Stimulated activated effector memory CD8-positive, alpha-beta T cell treated with anti-CD3 and anti-CD28 coated beads, Interleukin-12 subunit alpha, Interleukin-12 subunit beta, amount 100 ng/mL, for 72 hours (primary cell): ENCODE measurements around the gene RAB31.
"Not testable (repeated sequence)": the region's sequence is repeated elsewhere in the genome, so short reads cannot be mapped to it uniquely, and the experiment has no call there.

Source experiments
- ATAC-seq: fragments of 150-1000 bp; cut with Tn5 transposase; 2 replicates; pipeline ENCODE4 v1.10.0; 2021
- DNase-seq, 2 donors: peaks; one replicate each; pipeline ENCODE4 v3.0.0; 2021 to 2022; ENCODE audit warnings: low spot score in 2 of 2
- H3K27ac Mint-ChIP-seq: one replicate; pipeline ENCODE4 v1.8.0; 2022; ENCODE audit warnings: mild to moderate bottlenecking, mixed read lengths
- H3K36me3 Mint-ChIP-seq: one replicate; pipeline ENCODE4 v1.8.0; 2022; ENCODE audit warnings: mild to moderate bottlenecking, mixed read lengths
- H3K4me1 Mint-ChIP-seq: one replicate; pipeline ENCODE4 v1.8.0; 2022; ENCODE audit warnings: mixed read lengths
- H3K4me3 Mint-ChIP-seq: one replicate; pipeline ENCODE4 v1.8.0; 2022; ENCODE audit warnings: mild to moderate bottlenecking, mixed read lengths
- H3K9me3 Mint-ChIP-seq: one replicate; pipeline ENCODE4 v1.8.0; 2022; ENCODE audit warnings: mixed read lengths

The RAB31 gene

DNA sequence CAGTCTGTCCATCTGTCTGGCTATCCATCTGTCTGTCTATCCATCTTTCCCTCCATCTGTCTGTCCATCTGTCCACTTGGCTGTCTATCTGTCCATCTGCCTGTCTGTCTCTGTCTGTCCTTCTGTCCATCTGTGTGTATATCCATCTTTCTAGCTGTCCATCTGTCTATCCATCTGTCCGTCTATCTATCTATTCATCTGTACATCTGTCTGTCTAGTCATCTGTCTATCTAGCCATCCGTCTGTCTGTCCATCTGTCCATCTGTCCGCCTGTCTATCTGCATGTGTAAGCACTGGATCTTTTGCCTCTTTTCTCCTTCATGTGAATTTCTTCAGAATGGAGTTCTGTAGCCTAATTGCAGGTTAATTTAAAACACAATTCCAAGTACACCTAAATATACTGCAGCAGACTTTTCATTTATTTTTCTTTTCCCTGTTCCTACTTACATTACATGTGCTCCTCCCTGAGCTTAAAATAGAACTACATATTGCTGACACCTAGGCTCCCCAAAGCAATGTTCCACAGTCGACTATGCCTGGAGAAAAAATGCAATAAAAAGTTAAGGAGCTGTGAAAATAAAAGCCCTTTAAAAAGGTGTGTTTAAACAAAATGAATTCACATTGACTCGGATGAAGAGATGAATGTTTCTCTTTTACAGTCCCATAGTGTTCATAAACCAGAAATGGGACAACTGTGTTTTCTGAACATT, 140.2 kb downstream of the RAB31 start:
- Mint-ChIP-seq H3K36me3 (no peaks in the 10 kb centered on the region), H3K9me3 (no peaks in the 10 kb centered on the region), H3K27ac (no peak overlapping the region), H3K4me1 (no peaks in the 10 kb centered on the region), H3K4me3 (no peak overlapping the region)
- no peak for DNase-seq
- ATAC-seq = no peak

GRCh38 chr18:9849407-9850283, 141.5 kb downstream of the RAB31 start:
- H3K9me3 Mint-ChIP-seq = no peaks in the 10 kb centered on the region
- H3K27ac Mint-ChIP-seq = no peak overlapping the region
- no peaks in the 10 kb centered on the region for H3K36me3 Mint-ChIP-seq
- no peak overlapping the region for H3K4me3 Mint-ChIP-seq
- DNase-seq (no peak), ATAC-seq (no peak)
- no peaks in the 10 kb centered on the region for H3K4me1 Mint-ChIP-seq

- Mint-ChIP-seq H3K36me3 (no peaks in the 10 kb centered on the region), H3K9me3 (no peaks in the 10 kb centered on the region), H3K4me3 (no peak overlapping the region), H3K27ac (no peak overlapping the region), H3K4me1 (no peaks in the 10 kb centered on the region)
- DNase-seq = no peak
- ATAC-seq = no peak
Observed at GRCh38 chr18:9850309-9850708, 142.2 kb downstream of the RAB31 start.

- DNase-seq (no peak), ATAC-seq (no peak)
- Mint-ChIP-seq H3K4me1 (no peaks in the 10 kb centered on the region), H3K9me3 (no peaks in the 10 kb centered on the region), H3K4me3 (no peak overlapping the region), H3K27ac (no peak overlapping the region), H3K36me3 (no peaks in the 10 kb centered on the region)
Observed at GRCh38 chr18:9851511-9851910, 143.4 kb downstream of the RAB31 start.

- no peak overlapping the region for H3K4me3 Mint-ChIP-seq
- no peaks in the 10 kb centered on the region for H3K4me1 Mint-ChIP-seq
- DNase-seq (no peak), ATAC-seq (no peak)
- H3K27ac Mint-ChIP-seq = no peak overlapping the region
- no peaks in the 10 kb centered on the region for H3K36me3 Mint-ChIP-seq
- H3K9me3 Mint-ChIP-seq = no peaks in the 10 kb centered on the region
Observed at GRCh38 chr18:9852266-9853081, 144.4 kb downstream of the RAB31 start.

GRCh38 chr18:9854801-9855676, 146.9 kb downstream of the RAB31 start:
- DNase-seq (no peak), ATAC-seq (no peak)
- H3K9me3 Mint-ChIP-seq = no peaks in the 10 kb centered on the region
- H3K27ac Mint-ChIP-seq = no peak overlapping the region
- no peak overlapping the region for H3K4me3 Mint-ChIP-seq
- H3K4me1 Mint-ChIP-seq = no peaks in the 10 kb centered on the region
- no peaks in the 10 kb centered on the region for H3K36me3 Mint-ChIP-seq

DNA sequence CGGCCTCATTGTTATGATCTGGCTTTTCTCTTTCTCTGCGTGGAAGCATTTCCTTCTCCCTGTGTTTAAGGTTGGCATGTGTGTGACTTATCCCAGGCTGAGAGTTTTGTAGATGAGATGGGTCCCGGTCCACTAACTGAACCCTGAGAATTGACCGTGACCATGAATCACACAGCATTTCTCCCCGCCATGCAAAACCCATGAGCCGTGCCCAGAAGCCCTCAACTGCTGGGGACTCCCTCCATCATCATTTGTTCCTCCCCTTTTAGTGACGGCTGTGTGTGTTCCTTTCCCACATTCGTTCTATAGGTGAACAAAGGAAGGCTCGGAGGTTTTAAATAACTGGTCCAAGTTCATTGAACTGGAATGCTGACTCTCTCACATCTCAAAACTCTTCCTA, 147.6 kb downstream of the RAB31 start:
- H3K9me3 Mint-ChIP-seq = no peaks in the 10 kb centered on the region

GRCh38 chr18:9856092-9856491, 148.0 kb downstream of the RAB31 start:
- no peak overlapping the region for H3K4me3 Mint-ChIP-seq
- H3K9me3 Mint-ChIP-seq = no peaks in the 10 kb centered on the region
- H3K36me3 Mint-ChIP-seq = no peaks in the 10 kb centered on the region
- ATAC-seq (no peak), DNase-seq (no peak)
- no peak overlapping the region for H3K27ac Mint-ChIP-seq
- no peaks in the 10 kb centered on the region for H3K4me1 Mint-ChIP-seq

More for the DNA sequence above, 147.6 kb downstream of the RAB31 start:
- ATAC-seq = no peak
- Mint-ChIP-seq H3K4me1 (no peaks in the 10 kb centered on the region), H3K36me3 (no peaks in the 10 kb centered on the region), H3K27ac (no peak overlapping the region), H3K4me3 (no peak overlapping the region)
- no peak for DNase-seq

DNA sequence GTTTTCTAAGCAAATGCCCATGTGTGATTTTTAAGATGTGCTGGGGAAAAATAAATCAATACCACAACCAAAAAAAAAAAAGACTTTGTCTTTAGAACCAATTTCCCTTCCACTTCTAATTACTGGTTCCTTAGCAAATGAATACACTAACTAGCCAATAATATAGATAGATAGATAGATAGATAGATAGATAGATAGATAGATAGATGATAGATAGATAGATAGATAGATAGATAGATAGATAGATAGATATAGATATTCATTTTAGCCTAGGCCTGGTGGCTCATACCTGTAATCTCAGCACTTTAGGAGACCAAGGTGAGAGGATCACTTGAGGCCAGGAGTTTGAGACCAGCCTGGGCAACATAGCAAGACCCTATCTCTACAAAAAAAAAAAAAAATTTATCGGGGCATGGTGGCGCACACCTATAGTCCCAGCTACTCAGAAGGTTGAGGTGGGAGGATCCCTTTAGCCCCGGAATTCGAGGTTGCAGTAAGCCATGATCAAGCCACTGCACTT, 149.4 kb downstream of the RAB31 start:
- DNase-seq, H3K27ac Mint-ChIP-seq, ATAC-seq, H3K4me1 Mint-ChIP-seq, H3K9me3 Mint-ChIP-seq, H3K36me3 Mint-ChIP-seq, H3K4me3 Mint-ChIP-seq: not testable (repeated sequence)

- H3K27ac Mint-ChIP-seq = no peak overlapping the region
- H3K36me3 Mint-ChIP-seq = no peaks in the 10 kb centered on the region
- ATAC-seq (no peak), DNase-seq (no peak)
- H3K9me3 Mint-ChIP-seq = no peaks in the 10 kb centered on the region
- H3K4me3 Mint-ChIP-seq = no peak overlapping the region
- H3K4me1 Mint-ChIP-seq = peaks cover 13% of the 10 kb centered on the region
Observed at GRCh38 chr18:9858642-9859041, 150.5 kb downstream of the RAB31 start.

DNA sequence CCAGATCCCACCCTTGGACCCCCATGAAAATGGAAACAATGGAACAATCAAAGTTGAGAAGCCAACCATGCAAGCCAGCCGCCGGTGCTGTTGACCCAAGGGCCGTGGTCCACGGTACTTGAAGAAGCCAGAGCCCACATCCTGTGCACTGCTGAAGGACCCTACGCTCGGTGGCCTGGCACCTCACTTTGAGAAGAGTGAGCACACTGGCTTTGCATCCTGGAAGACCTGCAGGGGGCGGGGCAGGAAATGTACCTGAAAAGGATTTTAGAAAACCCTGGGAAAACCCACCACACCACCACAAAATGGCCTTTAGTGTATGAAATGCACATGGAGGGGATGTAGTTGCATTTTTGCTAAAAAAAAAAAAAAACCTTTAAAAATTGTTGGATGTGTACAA, 151.1 kb downstream of the RAB31 start:
- Mint-ChIP-seq H3K4me1 (peaks cover 13% of the 10 kb centered on the region), H3K36me3 (no peaks in the 10 kb centered on the region), H3K9me3 (no peaks in the 10 kb centered on the region), H3K4me3 (no peak overlapping the region), H3K27ac (no peak overlapping the region)
- ATAC-seq (no peak), DNase-seq (no peak)

GRCh38 chr18:9860682-9861081, 152.6 kb downstream of the RAB31 start:
- no peak overlapping the region for H3K4me3 Mint-ChIP-seq
- no peak for DNase-seq
- no peaks in the 10 kb centered on the region for H3K36me3 Mint-ChIP-seq
- H3K9me3 Mint-ChIP-seq = peaks cover 6% of the 10 kb centered on the region
- no peak for ATAC-seq
- H3K27ac Mint-ChIP-seq = no peak overlapping the region
- peaks cover 13% of the 10 kb centered on the region for H3K4me1 Mint-ChIP-seq

DNA sequence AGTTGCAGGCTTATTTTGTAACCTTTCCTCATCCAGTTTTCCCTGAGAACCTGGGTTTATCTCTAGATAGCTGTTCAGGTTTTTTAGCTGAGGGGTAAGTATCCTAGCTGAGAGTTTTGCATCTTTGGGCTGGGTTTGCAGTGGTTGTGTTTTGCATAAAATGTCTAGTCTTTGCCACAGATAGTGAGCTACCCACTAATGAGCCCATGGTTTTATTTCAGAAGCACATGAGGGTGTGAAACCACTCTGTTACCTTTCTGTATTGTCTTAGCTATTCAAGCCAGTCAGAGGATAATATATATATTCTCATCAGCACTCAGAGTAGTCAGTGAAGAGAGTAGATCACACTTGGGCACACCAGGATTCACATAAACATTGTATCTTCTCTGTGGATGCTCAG, 153.1 kb downstream of the RAB31 start:
- Mint-ChIP-seq H3K36me3 (no peaks in the 10 kb centered on the region), H3K4me3 (no peak overlapping the region), H3K4me1 (peaks cover 13% of the 10 kb centered on the region), H3K27ac (no peak overlapping the region), H3K9me3 (peaks cover 11% of the 10 kb centered on the region)
- ATAC-seq (peak; percentile 59), DNase-seq (no peak)

DNA sequence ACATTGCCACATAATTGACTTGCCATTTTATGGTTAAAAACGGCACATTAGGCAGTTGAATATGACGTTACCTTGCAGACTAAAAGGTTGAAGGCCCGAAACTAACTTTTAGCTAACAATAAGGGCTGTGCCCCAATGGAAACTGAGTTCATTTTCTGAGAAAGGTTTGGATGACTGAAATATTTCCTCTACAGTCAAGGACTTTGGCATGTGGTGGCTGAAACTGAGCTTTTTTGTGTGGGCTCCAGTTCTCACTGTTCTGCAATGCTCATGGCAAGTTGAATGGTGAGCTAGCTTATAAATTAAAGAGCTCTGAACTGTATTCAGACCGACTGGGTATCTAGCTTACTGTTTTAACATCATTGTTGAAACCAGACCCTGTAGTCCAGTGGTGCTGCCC, 153.8 kb downstream of the RAB31 start:
- Mint-ChIP-seq H3K36me3 (no peaks in the 10 kb centered on the region), H3K27ac (no peak overlapping the region), H3K4me1 (peaks cover 13% of the 10 kb centered on the region), H3K9me3 (peaks cover 14% of the 10 kb centered on the region), H3K4me3 (no peak overlapping the region)
- DNase-seq (no peak), ATAC-seq (peak; percentile 90)
